SK-N-SH treated with all-trans-retinoic acid at 6 μM for 48 hours (cell line): Measurements from ENCODE around the gene C2orf72.

Experiments
- CSRNP3 ChIP-seq: fragments of 250-450 bp; sonication (Bioruptor Pico); IDR thresholded peaks from 2 replicates; pipeline ENCODE4 v1.5.1; 2021; ENCODE audit warnings: mild to moderate bottlenecking, moderate library complexity
- ESRRG ChIP-seq: fragments of 250-450 bp; sonication (Bioruptor Pico); IDR thresholded peaks from 2 replicates; pipeline ENCODE4 v1.6.1; 2021; ENCODE audit warnings: mild to moderate bottlenecking
- ISL1 ChIP-seq: fragments of 250-450 bp; sonication (Bioruptor Pico); IDR thresholded peaks from 2 replicates; pipeline ENCODE4 v2.1.2; 2022; ENCODE audit warnings: mild to moderate bottlenecking, moderate library complexity
- PATZ1 ChIP-seq: fragments of 250-450 bp; sonication (Bioruptor Pico); IDR thresholded peaks from 2 replicates; pipeline ENCODE4 v1.8.0; 2020; ENCODE audit warnings: mild to moderate bottlenecking, moderate library complexity, borderline replicate concordance
- POU6F1 ChIP-seq: fragments of 250-450 bp; sonication (Bioruptor Pico); IDR thresholded peaks from 2 replicates; pipeline ENCODE4 v1.8.0; 2021; ENCODE audit warnings: low read depth, mild to moderate bottlenecking, moderate library complexity, borderline replicate concordance
- RARB ChIP-seq: fragments of 250-450 bp; sonication (Bioruptor Pico); IDR thresholded peaks from 2 replicates; pipeline ENCODE4 v1.8.0; 2021; ENCODE audit warnings: mild to moderate bottlenecking, moderate library complexity
- TCF4 ChIP-seq: fragments of 250-450 bp; sonication (Bioruptor Pico); IDR thresholded peaks from 2 replicates; pipeline ENCODE4 v1.8.0; 2021; ENCODE audit warnings: mild to moderate bottlenecking, moderate library complexity, borderline replicate concordance
- ZFP30 ChIP-seq: fragments of 450-650 bp; formaldehyde crosslinking; IDR thresholded peaks from 2 replicates; pipeline ENCODE4 v1.5.0; 2022; ENCODE audit warnings: mild to moderate bottlenecking, moderate library complexity
- ZNF565 ChIP-seq: fragments of 450-650 bp; formaldehyde crosslinking; conservative IDR thresholded peaks from 2 replicates; pipeline ENCODE4 v1.5.0; 2020; ENCODE audit warnings: low read depth, mild to moderate bottlenecking, moderate library complexity

- TF ChIP-seq TCF4 (CRISPR knock-in tag) (no peak), PATZ1 (CRISPR knock-in tag) (no peak), RARB (CRISPR knock-in tag) (no peak), ISL1 (CRISPR knock-in tag) (no peak), ESRRG (no peak), CSRNP3 (no peak), ZNF565 (CRISPR knock-in tag) (no peak), POU6F1 (CRISPR knock-in tag) (no peak), ZFP30 (CRISPR knock-in tag) (no peak)
Observed at GRCh38 chr2:231018184-231018583, 19.1 kb upstream of the C2orf72 start.
